HCEC 1CT (cell line): ENCODE measurements around the gene TEAD1.

Source experiments
- DNase-seq: peaks from one replicate; pipeline ENCODE4 v3.0.0-alpha.2; 2017

The TEAD1 gene

GRCh38 chr11:12673924-12674570 lies at the start of gene TEAD1:
TSS of gene TEAD1 (plus strand) at chr11:12674421.
- DNase-seq, result peak; percentile 95

- DNase-seq, result no peak
These were observed 49.6 kb upstream of the TEAD1 start for GRCh38 chr11:12624595-12624994.

- peak; percentile 96 for DNase-seq
These were observed 48.7 kb upstream of the TEAD1 start for GRCh38 chr11:12625438-12626071.

- DNase-seq, result peak; percentile 48
These were observed 47.6 kb upstream of the TEAD1 start for GRCh38 chr11:12626616-12627015.

GRCh38 chr11:12628314-12628713 lies 45.9 kb upstream of the TEAD1 start:
- no peak for DNase-seq

GRCh38 chr11:12629601-12630313 lies 44.5 kb upstream of the TEAD1 start:
- peak; percentile 75 for DNase-seq

GRCh38 chr11:12631651-12632050 lies 42.6 kb upstream of the TEAD1 start:
- DNase-seq, result no peak

- no peak for DNase-seq
These were observed 39.9 kb upstream of the TEAD1 start for GRCh38 chr11:12634329-12634728.

- DNase-seq, result no peak
These were observed 37.3 kb upstream of the TEAD1 start for GRCh38 chr11:12636871-12637410.

- DNase-seq, result no peak
These were observed 34.8 kb upstream of the TEAD1 start for GRCh38 chr11:12639388-12639787.

- no peak for DNase-seq
These were observed 33.9 kb upstream of the TEAD1 start for GRCh38 chr11:12640355-12640754.

GRCh38 chr11:12640926-12641849 lies 33.0 kb upstream of the TEAD1 start:
- DNase-seq, result no peak

- DNase-seq, result peak; percentile 13
These were observed 32.2 kb upstream of the TEAD1 start for GRCh38 chr11:12642040-12642439.

- DNase-seq, result no peak
These were observed 31.3 kb upstream of the TEAD1 start for GRCh38 chr11:12642806-12643428.

- DNase-seq, result no peak
These were observed 27.7 kb upstream of the TEAD1 start for GRCh38 chr11:12646478-12646877.

GRCh38 chr11:12653729-12654128 lies 20.5 kb upstream of the TEAD1 start:
- no peak for DNase-seq

- DNase-seq, result no peak
These were observed 18.4 kb upstream of the TEAD1 start for GRCh38 chr11:12655842-12656241.

- no peak for DNase-seq
These were observed 16.9 kb upstream of the TEAD1 start for GRCh38 chr11:12657336-12657735.

GRCh38 chr11:12657981-12658380 lies 16.2 kb upstream of the TEAD1 start:
- no peak for DNase-seq

GRCh38 chr11:12662101-12662689 lies 12.0 kb upstream of the TEAD1 start:
- DNase-seq, result no peak

- no peak for DNase-seq
These were observed 9.8 kb upstream of the TEAD1 start for GRCh38 chr11:12664385-12664784.

GRCh38 chr11:12666915-12667314 lies 7.3 kb upstream of the TEAD1 start:
- DNase-seq, result no peak
